Nephron progenitor cell (in vitro differentiated cells): ENCODE results near the gene MORF4L1.

ENCODE experiments used
- DNase-seq: peaks from one replicate; pipeline ENCODE4 v3.0.0; 2021
- H3K27ac Mint-ChIP-seq: 2 replicates; pipeline ENCODE4 v1.8.0; 2021; ENCODE audit warnings: mild to moderate bottlenecking, moderate library complexity, mixed read lengths
- H3K27me3 Mint-ChIP-seq: 2 replicates; pipeline ENCODE4 v1.8.0; 2021; ENCODE audit warnings: mild to moderate bottlenecking, low read depth, mixed read lengths; ENCODE audit not compliant: poor library complexity
- H3K36me3 Mint-ChIP-seq: 2 replicates; pipeline ENCODE4 v1.8.0; 2021; ENCODE audit warnings: low read depth, mixed read lengths
- H3K4me1 Mint-ChIP-seq: 2 replicates; pipeline ENCODE4 v1.8.0; 2021; ENCODE audit warnings: mixed read lengths
- H3K4me3 Mint-ChIP-seq: 2 replicates; pipeline ENCODE4 v1.8.0; 2021; ENCODE audit warnings: mild to moderate bottlenecking, moderate library complexity, mixed read lengths
- H3K9me3 Mint-ChIP-seq: 2 replicates; pipeline ENCODE4 v1.8.0; 2021; ENCODE audit warnings: mild to moderate bottlenecking, moderate library complexity, mixed read lengths
- CTCF ChIP-seq: fragments of 200-600 bp; sonication (generic); IDR thresholded peaks from 2 replicates; pipeline ENCODE4 v1.5.0; 2021; ENCODE audit warnings: antibody characterized with exemption

Gene MORF4L1

GRCh38 chr15:78934655-78935023 lies 61.9 kb downstream of the MORF4L1 start:
- Mint-ChIP-seq H3K4me1 (peaks cover 27% of the 10 kb centered on the region), H3K27ac (peak overlapping the region; percentile 87), H3K9me3 (no peaks in the 10 kb centered on the region), H3K36me3 (no peaks in the 10 kb centered on the region), H3K27me3 (peaks cover 2% of the 10 kb centered on the region), H3K4me3 (no peak overlapping the region)
- no peak for TF ChIP-seq CTCF
- DNase-seq: no peak

GRCh38 chr15:78937132-78937739 lies 64.5 kb downstream of the MORF4L1 start:
- H3K4me3 Mint-ChIP-seq: no peak overlapping the region
- H3K36me3 Mint-ChIP-seq: no peaks in the 10 kb centered on the region
- no peak overlapping the region for H3K27ac Mint-ChIP-seq
- DNase-seq: no peak
- peaks cover 5% of the 10 kb centered on the region for H3K27me3 Mint-ChIP-seq
- no peak for TF ChIP-seq CTCF
- H3K4me1 Mint-ChIP-seq: peaks cover 23% of the 10 kb centered on the region
- no peaks in the 10 kb centered on the region for H3K9me3 Mint-ChIP-seq

GRCh38 chr15:78938658-78939488 lies 66.2 kb downstream of the MORF4L1 start:
- DNase-seq: no peak
- H3K27me3 Mint-ChIP-seq: peaks cover 21% of the 10 kb centered on the region
- H3K27ac Mint-ChIP-seq: no peak overlapping the region
- peaks cover 18% of the 10 kb centered on the region for H3K4me1 Mint-ChIP-seq
- no peak overlapping the region for H3K4me3 Mint-ChIP-seq
- TF ChIP-seq CTCF: no peak
- no peaks in the 10 kb centered on the region for H3K9me3 Mint-ChIP-seq
- H3K36me3 Mint-ChIP-seq: no peaks in the 10 kb centered on the region

GRCh38 chr15:78942741-78943140 lies 70.1 kb downstream of the MORF4L1 start:
- peaks cover 56% of the 10 kb centered on the region for H3K27me3 Mint-ChIP-seq
- DNase-seq: no peak
- H3K27ac Mint-ChIP-seq: no peak overlapping the region
- H3K4me3 Mint-ChIP-seq: no peak overlapping the region
- TF ChIP-seq CTCF: no peak
- peaks cover 6% of the 10 kb centered on the region for H3K4me1 Mint-ChIP-seq
- H3K9me3 Mint-ChIP-seq: no peaks in the 10 kb centered on the region
- no peaks in the 10 kb centered on the region for H3K36me3 Mint-ChIP-seq

- H3K27ac Mint-ChIP-seq: no peak overlapping the region
- no peak for DNase-seq
- peak overlapping the region; percentile 64 for H3K4me3 Mint-ChIP-seq
- no peaks in the 10 kb centered on the region for H3K9me3 Mint-ChIP-seq
- no peaks in the 10 kb centered on the region for H3K36me3 Mint-ChIP-seq
- peaks cover 62% of the 10 kb centered on the region for H3K27me3 Mint-ChIP-seq
- TF ChIP-seq CTCF: no peak
- peaks cover 6% of the 10 kb centered on the region for H3K4me1 Mint-ChIP-seq
Measured at GRCh38 chr15:78943692-78944091, 71.0 kb downstream of the MORF4L1 start.

DNA sequence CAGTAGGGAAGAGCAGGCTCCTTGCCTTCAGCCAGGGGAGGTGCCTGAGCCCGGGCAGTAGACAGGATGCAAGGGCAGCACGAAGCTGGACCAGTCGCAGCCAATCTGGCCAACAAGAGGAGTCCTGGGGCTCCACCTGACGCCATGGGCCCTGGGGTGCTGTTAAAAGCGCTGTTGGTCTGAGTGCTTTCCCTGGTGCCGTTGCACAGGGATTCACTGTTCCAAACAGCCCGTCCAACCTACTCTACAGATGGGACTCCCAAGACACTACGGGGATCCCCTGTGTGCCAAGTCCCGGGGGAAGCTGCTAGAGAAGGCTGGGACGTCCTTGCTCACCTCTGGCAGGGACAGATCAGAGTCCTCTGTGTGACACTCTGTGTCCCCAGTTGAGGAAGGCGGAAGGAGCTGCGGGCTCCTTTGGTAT lies 71.5 kb downstream of the MORF4L1 start:
- peaks cover 6% of the 10 kb centered on the region for H3K4me1 Mint-ChIP-seq
- peak overlapping the region; percentile 85 for H3K4me3 Mint-ChIP-seq
- no peaks in the 10 kb centered on the region for H3K36me3 Mint-ChIP-seq
- H3K27me3 Mint-ChIP-seq: peaks cover 62% of the 10 kb centered on the region
- DNase-seq: no peak
- no peak for TF ChIP-seq CTCF
- H3K9me3 Mint-ChIP-seq: no peaks in the 10 kb centered on the region
- H3K27ac Mint-ChIP-seq: no peak overlapping the region
